Activated T-helper 1 cell treated with Interleukin-2 at 50 U/mL for 16 hours (primary cell): ENCODE results near the gene CCNJL.

Experiments
- DNase-seq: peaks from one replicate; pipeline ENCODE4 v3.0.0-alpha.2; 2020; ENCODE audit warnings: low read depth

The CCNJL gene

DNA sequence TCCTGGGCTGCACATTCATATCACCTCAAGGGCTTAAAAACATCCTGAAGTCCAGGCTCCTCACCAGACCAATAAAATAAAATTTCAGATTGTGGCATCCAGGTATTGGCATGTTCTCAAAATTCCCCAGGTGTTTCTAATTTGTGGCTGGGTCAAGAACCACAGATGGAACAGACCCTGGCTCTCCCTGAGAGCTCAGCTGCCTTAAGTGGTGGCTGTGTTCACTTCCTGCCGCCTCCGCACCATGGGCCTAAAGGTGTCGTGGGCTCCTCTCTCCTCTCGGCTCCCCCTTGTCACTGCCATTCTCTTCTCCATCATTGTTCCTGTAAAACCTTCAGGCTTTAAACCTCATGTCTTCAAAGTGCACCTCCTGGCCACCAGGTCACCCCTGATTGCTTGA is 17.8 kb upstream of the CCNJL start:
- DNase-seq = no peak

DNA sequence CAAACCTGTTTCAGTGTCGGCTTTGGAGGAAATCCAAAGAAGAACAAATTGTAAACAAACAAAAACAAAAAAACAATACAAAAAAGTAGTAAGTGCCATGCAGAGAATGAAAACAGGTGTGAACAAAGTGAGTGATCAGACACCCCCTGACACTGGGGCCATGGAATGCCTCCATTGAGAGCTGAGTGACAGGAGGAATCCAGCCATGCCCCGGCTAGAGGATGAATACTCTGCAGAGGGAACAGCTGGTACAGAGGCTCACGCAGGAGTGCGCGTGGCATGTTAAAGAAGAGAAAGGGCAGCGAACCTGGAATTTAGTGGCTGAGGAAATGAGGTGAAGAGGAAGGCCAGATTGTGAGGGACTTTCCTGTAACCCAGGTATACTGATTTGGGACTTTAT is 15.5 kb upstream of the CCNJL start:
- DNase-seq = no peak

DNA sequence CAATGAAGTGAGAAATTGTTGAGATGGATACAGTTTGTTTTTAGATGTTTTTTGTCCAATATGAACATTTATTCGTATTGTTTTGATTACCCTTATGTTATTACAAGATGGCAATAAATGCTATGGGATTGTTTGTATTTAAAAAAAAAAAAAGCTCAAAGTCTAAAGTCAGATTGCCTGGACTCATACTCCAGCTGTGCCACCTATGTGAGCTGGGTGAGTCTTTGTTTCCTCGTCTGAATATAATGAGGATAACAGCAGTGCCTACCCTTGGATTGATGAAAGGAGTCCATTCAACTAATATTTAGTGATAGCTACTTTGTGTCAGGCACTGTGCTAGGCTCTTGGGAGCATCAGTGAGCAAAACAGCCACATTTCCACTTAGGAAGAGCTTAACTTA is 14.6 kb upstream of the CCNJL start:
- no peak for DNase-seq

DNA sequence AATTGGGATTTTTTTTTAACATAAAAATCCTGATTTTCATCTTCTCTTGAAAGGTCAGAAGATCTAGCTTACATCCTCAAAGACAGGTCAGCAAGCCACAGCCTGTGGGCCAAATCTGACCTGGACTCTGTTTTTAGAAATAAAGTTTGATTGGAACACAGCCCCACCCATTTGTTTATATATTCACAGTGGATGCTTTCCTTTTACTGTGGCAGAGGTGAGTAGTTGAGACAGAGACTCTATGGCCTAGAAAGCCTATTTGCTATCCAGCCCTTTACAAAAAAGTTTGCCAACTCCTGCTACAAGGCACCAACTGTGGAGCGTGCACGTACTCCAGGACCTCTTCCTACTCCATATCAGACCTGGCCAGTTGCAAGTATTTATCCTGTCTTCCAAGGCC is 13.4 kb upstream of the CCNJL start:
- DNase-seq = no peak

DNA sequence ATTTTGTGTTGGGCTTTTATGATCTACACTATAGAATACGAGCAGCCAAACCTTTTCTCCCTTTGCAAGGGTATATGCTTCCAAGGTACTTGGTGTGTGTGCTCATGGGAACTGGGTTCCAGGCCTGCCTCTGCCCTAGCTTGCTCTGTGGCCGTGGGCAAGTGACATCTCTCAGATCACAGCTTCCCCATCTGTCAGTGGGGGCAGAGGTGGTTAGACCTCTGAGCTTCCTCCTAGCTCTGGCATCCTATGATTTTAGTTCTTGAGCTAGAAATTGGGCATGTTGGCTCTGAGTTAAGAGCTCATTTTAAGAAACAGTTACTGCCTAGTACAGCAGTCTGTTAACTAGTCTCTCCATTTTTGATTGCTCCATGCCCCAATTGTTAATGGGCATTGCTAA is 12.5 kb upstream of the CCNJL start:
- no peak for DNase-seq

DNA sequence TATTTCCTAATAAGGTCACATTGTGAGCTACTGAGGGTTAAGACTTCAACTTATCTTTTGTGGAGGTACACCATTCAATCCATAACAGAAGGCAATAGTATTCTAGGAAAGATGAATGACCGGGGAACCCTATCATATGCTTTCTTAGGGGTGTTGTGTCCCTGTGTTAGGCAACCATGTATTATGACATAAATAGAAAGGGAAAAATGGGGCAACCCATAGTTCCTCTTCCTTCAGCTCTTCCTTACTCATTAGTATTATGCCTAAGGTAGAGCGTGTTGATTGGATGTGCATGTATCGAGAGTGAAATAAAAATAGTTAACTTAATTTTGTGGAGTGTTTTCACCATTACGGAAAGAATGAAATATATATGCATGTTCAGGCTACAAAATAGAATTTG is 6.0 kb upstream of the CCNJL start:
- no peak for DNase-seq

DNA sequence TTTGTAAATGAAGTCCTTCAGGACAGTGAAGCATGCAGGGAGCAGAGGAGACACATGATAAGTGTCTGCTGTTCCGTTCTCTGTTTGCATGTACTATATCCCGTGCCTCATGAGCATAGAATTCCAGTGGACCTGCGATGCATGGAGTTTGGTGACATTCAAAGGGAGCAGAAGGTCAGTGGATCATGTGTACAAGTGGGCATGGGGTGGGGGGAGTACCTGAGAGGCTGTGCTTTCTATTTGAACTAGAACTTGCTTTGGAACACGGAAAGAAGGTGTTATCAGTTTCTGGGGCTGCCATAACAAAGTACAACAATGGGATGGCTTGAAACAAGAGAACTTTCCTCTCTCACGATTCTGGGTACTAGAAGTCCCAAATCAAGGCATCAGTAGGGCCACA is 5.1 kb upstream of the CCNJL start:
- no peak for DNase-seq

DNA sequence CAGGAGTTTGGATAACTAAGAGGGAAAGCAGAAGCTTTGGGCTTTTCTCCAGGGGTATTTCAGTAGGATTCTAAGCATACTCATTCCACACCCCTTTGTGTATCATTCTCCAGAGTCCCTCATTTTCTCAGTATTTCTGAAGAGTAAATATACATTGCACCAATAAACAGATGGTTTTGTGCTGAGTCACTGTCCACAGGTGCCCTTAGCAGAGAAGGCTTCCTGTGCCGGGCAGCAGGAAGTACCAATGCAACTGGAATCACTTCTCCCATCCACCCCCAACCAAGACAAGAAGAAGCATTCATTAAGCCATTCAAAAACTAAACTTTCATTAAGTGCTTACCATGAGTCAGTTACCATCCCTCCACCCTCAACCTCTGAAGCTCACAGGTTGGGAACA is 3.6 kb upstream of the CCNJL start:
- no peak for DNase-seq

DNA sequence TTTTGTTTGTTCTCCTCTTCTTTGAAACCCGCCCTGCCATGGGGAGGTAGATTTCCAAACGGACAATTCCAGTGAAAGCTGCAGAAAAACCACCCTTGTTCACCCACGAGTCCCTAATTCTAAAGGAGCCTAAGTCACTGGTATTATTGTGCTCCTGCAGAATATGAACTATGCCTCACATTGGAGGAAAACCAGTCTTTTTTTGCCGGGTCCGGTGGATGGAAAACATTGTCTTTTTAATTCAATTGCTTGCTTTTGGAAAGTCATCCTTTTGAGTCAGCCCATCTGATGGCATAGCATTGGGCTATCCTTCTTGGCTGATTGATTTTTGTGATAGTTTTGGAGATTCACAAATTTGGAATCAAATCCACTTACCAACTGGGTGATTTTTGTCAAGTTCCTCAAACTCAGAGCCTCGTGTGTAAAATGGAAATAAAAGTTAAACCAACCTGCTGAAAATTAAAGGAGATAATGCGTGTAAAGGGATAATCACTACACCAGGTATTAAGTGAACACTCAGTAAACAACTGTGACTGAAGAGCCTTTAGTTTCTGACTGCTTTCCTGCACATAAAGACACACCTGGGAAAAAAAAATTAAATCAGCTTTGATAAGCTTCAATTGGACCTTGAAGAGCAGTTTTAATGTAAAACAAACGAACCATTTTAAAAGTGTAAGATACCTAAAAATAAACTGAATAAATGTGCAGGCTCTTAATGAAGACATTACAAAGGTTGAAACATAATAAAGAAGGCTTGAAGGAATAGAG is 780 bp upstream of the CCNJL start:
- DNase-seq = no peak

DNA sequence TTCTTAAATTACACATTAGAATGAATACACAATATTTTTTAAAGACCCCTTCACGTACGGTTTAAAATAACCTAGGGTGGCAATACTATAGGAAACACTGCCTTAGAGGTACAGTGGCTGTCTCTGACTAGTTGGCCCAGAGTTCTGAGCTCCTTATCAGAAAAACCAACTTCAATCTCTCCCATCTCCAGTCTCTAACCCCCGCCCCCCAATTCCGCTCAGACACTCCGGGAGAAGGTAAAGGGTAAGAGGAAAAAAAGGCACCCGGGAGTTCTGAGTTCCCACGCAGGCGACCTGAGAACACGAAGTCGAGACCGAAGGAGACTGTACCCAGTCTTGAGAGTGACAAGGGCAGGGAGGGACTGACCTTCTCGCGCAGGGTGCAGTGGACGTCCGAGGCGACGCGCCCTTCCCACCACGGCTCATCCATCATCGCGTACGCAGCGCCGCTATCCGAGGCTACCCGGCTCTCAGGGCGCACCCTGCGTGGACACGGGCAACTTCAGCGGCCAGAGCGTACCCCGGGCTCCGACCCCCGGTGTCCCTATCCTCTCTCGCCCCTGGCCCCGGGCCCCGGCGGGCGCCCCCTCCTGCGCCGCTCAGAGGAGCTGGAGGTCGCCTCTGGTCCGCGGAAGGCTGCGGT is 752 bp downstream of the CCNJL start:
- no peak for DNase-seq

DNA sequence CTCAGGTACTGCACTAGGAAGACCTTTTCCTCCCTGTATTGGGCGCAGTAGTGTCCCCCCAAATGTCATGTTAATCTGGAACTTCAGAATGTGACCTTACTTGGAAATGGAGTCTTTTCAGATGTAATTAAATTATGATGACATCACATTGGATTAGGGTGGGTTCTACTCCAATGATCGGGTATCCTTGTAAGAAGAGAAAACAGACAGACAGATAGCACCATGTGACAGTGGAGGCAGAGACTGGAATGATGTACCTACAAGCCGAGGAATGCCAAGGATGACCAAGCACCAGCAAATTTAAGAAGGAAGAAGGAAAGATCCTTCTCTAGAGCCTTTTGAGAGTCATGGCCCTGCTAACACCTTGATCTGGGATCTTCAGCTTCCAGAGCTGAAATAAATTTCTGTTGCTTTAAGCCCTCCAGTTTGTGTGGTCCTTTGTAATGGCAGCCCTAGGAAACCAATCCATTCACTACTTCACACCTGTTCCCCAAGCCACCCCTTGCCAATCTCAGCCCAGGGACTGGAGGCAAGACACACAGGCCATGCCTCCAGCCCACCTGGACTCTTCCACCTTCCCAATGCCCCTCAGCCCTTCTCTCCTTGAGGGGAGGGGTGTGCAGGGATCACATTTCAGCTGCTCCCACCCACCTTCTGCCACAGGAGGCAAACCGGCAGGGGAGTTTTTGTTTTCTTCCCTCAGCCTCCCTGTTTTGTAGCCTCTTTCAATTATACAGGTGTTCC is 1.6 kb downstream of the CCNJL start:
- no peak for DNase-seq

DNA sequence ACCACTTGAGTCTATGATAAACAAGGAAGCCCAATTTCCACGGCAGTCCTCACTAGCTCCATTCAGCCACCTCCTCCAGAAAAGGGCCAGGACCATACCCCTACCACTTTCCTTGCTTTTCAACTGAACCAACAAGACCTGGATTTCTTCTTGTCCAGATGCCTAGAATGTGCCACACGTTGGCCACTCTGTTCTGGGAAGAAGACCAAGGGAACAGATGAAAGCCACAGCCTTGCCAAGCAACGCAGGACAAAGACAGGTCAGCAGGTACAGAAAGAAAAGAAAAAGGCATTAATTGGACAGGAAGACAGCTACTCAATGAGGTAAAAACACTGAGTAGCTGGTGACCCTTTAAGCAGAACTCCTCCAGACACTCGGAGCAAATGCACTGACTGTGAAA is 2.2 kb downstream of the CCNJL start:
- DNase-seq = no peak

DNA sequence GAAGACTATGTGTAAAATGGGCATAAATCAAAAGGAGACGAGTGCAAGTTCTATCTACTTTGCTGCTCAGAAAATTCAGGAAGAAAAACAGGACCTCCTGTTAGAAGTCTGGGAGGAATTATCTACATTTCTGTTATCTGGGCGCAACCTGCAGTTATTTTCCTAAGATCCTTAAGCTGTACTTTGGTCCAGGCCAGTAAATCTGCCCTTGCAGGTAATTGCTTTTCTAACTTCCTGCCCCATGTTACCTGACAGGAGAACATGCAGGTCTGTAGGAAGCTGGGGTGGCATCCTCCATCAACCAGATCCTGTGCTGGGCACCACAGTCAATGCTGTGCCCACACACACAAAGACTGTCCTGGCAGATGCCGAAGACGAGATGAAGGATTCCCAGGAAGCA is 5.7 kb downstream of the CCNJL start:
- DNase-seq = no peak

DNA sequence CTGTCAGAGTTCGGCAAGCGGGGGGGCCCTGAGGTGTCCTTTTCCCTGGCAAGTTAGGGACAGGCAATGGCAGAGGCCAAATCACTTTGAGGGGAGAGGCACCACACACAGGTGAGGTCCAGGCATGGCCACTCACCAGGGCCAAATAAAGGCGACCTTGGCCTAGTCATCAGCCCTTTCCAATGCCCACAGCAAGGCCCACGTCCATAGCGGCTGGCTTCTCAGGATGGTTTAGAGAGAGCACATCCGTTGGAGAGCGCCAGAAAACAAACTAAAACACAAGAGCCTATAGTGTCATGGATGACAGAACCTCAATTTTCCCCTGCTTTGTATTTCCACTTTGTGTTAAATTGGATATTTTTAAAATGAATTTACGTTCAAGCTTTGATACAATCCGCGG is 7.0 kb downstream of the CCNJL start:
- no peak for DNase-seq

DNA sequence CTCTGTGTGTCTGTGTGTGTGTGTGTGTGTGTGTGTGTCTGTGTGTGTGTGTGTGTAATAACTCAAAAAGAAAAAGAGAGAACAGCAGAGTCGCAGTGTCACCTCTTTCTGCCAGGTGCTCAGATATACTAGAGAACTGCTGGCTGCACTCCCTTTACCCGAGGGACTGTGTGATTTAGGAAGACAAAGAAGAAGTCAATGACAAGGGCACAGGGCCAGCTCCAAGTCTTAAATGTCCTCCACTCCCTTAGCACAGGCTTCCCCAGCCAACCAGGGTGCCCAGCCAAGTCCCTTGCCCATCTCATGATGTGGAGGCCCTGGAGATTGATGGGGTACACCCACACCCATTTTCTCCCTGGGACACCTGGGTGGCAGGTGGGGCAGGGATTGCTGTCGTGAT is 8.7 kb downstream of the CCNJL start:
- DNase-seq = no peak

DNA sequence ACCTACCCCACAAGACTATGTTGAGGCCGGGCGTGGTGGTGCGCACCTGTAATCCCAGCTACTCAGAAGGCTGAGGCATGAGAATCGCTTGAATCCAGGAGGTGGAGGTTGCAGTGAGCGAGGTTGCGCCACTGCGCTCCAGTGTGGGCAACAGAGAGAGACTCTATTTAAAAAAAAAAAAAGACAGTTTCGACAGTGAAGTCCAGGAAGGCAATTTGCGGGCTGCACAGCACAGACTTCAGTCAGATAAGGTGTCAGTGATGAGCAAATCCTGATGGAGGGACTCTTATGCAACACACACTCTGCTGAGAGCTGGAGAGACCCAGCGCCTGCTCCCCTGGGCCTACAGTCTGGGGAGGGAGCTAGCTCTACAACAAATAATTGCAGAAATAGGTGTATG is 14.2 kb downstream of the CCNJL start:
- no peak for DNase-seq

DNA sequence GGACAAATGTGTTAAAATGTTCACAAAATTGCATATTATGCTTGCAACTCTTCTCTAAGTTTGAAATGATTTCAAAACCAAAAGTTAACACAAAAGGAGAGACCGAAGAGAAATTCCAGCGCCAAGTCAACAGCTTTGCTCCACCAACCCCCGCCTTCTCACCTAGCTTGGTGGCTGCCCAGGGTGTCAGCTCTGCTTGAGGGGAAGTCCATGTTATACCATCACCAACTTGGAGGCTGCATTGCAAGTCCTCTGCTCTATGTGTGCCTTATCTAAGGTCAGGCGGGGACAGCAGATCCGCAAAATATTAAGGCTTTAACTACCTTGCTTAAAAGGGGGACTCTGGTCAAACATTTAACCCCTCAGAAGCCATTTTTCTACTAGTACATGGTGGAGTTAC is 14.6 kb downstream of the CCNJL start:
- DNase-seq = no peak

DNA sequence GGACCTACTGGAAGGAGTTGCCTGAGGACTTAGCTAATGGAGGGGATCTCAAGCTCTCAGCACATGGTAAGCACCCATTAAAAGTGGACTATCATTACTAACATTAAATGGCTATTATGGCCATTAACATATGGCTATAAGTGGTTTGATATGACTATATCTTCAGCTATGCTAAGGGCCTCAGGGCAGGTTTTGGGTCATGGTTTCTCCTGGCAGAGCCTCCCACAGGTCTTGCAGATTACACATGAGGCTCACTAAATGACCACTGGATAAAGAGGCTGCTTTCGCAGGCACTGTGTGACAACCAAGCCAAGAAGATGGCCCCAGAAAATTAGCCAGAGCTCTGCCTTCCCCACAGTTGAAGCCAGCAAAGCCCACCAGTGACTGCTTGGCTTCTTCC is 15.4 kb downstream of the CCNJL start:
- no peak for DNase-seq

DNA sequence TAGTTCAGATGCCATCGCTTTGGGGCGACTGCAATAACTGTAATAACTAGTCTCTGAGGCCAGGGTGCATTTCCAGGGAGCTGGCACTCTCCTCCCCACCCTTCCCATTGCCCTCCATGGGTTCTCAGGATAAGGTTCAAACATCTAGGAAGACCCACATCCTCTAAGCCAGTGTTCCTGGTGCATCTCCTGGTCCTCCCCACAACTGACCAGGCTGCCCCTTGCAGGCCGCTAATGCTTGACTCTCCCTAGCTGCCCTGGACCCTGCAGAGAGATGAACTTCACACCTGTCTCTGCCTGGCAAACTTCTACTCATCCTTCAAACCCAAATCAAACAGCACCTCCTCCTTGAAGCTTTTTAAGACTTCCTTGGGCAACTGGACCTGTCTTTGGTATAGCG is 15.9 kb downstream of the CCNJL start:
- no peak for DNase-seq

DNA sequence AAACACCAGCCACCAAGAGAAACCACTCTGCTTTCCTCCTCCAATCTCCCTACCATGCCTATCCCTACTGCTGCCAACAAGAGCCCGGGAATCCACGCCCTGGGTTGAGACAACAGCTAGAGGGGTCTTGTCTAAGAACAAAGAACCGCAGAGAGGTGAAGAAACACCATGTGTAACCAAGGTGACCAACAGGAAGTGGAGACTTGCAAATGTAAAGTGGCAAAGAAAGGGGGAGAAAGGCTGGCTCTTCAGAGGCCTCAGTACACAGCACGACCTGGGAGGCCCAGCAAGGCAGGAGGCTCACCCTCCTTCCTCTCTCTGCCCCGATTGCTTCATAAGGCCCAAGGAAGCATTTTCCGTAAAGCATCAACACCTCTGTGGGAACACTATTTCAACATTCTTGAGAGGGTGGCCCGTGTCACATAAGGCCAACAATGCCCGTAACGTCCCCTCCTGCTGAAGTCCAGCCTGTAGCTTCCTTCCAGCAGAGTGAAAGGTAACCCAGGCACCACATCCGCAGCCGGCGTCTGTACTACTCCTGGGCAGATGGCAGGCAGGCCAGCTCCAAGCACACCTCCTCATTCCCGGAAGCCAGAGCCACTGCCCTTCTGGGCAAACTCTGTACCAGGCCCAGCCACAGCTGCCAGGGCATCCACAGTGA is 18.3 kb downstream of the CCNJL start:
- DNase-seq = no peak

DNA sequence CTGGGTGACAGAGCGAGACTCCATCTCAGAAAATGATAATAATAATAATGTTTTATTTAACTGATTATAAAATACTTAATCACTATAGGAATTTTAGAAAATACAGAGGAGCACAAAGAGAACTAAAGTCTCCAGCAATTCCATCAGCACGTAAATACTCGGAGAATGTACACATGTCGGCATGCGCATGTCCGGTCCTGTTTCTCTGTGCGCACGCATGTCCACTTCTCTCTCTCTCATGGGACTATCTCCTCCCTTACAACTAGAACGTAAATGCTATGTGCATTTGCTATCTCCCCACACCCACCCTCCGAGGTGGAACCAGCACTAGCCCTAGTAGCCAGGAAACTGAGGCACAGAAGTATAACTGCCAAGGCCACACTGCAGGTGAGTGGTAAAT is 19.0 kb downstream of the CCNJL start:
- no peak for DNase-seq

DNA sequence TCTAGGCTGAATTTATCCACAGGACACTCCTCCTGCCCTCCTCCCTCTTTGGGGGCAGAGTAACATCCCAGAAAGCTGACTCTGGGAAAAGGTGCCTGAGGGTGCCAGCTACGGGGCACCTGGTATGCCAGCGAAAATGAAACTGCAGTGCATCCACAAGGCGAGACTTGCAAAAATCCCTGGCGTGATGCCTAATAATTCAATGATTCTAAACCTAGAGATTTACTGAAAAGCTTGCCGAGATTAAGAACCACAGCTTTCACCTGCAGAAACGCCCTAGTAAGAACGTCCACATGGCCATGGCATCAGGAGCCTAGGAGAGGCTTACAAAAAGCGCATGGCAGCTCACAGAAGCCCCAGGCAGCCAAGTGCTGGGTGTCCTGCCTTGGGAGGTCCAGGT is 20.9 kb downstream of the CCNJL start:
- DNase-seq = no peak

DNA sequence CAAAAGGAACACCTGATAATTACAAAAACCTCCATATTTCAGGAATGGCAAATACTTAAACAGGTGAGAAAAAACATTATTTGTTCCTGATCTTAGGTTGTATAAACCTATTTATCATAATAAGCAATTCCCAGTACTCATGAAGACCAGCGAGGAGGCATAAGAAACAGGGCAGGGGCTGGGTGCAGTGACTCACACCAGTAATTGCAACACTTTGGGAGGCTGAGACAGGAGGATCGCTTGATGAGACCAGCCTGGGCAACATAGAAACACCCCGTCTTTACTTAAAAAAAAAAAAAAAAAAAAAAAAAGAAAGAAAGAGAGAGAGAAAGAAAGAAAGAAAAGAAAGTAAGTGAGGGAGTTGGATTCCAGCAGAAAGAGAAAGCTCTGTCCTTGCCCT is 21.6 kb downstream of the CCNJL start:
- no peak for DNase-seq
